ENCODE measurements around the gene IGHMBP2. TPM values are rescaled to one million over a fixed set of nuclear protein-coding genes. Genes with fewer than 3 reads are reported as not detected.

Gene IGHMBP2
- total and polyA plus RNA-seq, 7 donors, result 5.4 to 41.3 (median 15.7) TPM

- Histone ChIP-seq H3K36me3 (peaks cover under 1 to 34% (median 19%) of the 10 kb centered on the region in 4 donors), H3K9me3 (no peaks in the 10 kb centered on the region), H3K27me3 (no peaks in the 10 kb centered on the region), H3K27ac (peak overlapping the region; percentile 90 to 94 (median 92)), H3K4me3 (no peak overlapping the region), H3K4me1 (peaks cover 0 to 93% (median 73%) of the 10 kb centered on the region in 4 donors)
- intact Hi-C loops (cut with DNase I), result no loop called here
- TF ChIP-seq POLR2AphosphoS5 (IDR thresholded peaks at IDR 0.05) (peak in 1 of 4 donors; percentile 2), POLR2A (IDR thresholded peaks at IDR 0.05) (no peak)
- no peak for DNase-seq
- 78 to 80% methylated on average over 11 of the region's 11 CpGs for WGBS, 2 donors
These were observed 38.5 kb downstream of the IGHMBP2 start for GRCh38 chr11:68942095-68942620.

DNA sequence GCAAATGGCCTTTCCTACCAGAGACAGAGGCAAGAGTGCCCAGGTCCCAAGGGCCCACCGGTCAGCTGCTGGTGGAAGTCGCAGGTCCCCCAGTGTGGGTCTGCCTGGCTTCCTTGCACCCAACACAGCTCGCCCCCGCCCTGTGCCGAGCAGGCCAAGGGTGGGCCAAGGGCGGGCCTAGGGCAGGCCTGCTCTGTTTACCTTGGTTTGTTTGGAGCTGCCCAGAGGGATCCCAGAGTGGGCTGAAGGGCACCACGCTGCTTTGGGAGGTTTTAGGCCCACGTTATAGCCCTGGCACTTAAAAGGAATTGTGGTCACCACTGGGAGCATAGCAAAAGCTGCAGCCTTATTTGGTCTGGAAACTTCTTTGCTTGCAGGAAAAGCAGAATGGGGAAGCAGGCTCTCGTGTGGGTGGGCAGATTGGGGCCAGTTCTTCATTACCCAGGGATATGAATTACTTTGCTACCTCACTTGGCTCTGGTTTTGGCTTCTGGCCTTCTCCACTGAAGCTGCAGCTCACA, 39.1 kb downstream of the IGHMBP2 start:
- peaks cover 0 to 95% (median 72%) of the 10 kb centered on the region in 4 donors for H3K4me1 ChIP-seq
- peaks cover 0 to 28% (median 13%) of the 10 kb centered on the region in 4 donors for H3K36me3 ChIP-seq
- TF ChIP-seq EP300 (IDR thresholded peaks at IDR 0.05) (peak in 3 of 4 donors; percentile 48 to 92 (median 52)), CTCF (IDR thresholded peaks at IDR 0.05) (no peak), POLR2A (IDR thresholded peaks at IDR 0.05) (no peak), POLR2AphosphoS5 (IDR thresholded peaks at IDR 0.05) (peak; percentile 34 to 82 (median 57))
- no peaks in the 10 kb centered on the region for H3K9me3 ChIP-seq
- intact Hi-C loops (cut with DNase I), result no loop called here
- 32 to 54% methylated on average over 9 of the region's 9 CpGs for WGBS, 2 donors
- no peak overlapping the region for H3K4me3 ChIP-seq
- peak overlapping the region; percentile 90 to 94 (median 92) for H3K27ac ChIP-seq
- peak; percentile 90 for DNase-seq
- H3K27me3 ChIP-seq, result no peaks in the 10 kb centered on the region

GRCh38 chr11:68946416-68947090, 42.9 kb downstream of the IGHMBP2 start:
- peak; percentile 82 for DNase-seq
- peaks cover 0 to 69% (median 56%) of the 10 kb centered on the region in 4 donors for H3K4me1 ChIP-seq
- H3K9me3 ChIP-seq, result no peaks in the 10 kb centered on the region
- intact Hi-C loops (cut with DNase I), result loop anchor here (5.0 kb wide), 2 partner anchors 56 to 101 kb away; partner anchors contain the start of gene TPCN2
- no peaks in the 10 kb centered on the region for H3K27me3 ChIP-seq
- TF ChIP-seq EP300 (IDR thresholded peaks at IDR 0.05) (peak in 3 of 4 donors; percentile 19 to 87 (median 53)), POLR2AphosphoS5 (IDR thresholded peaks at IDR 0.05) (peak; percentile 37 to 74 (median 69)), CTCF (IDR thresholded peaks at IDR 0.05) (no peak)
- no peaks in the 10 kb centered on the region for H3K36me3 ChIP-seq
- 71 to 74% methylated on average over 18 of the region's 18 CpGs for WGBS, 2 donors
- H3K27ac ChIP-seq, result peak overlapping the region; percentile 90 to 94 (median 92)
- H3K4me3 ChIP-seq, result no peak overlapping the region

- intact Hi-C loops (cut with DNase I), result loop anchor here (5.0 kb wide), 2 partner anchors 55 to 100 kb away; partner anchors contain the start of gene TPCN2
These were observed 43.5 kb downstream of the IGHMBP2 start for GRCh38 chr11:68947151-68947550.

More at GRCh38 chr11:68947151-68947550, 43.5 kb downstream of the IGHMBP2 start:
- Histone ChIP-seq H3K4me3 (no peak overlapping the region), H3K9me3 (no peaks in the 10 kb centered on the region), H3K36me3 (no peaks in the 10 kb centered on the region), H3K27ac (peak overlapping the region; percentile 90 to 94 (median 92)), H3K4me1 (peaks cover 0 to 63% (median 50%) of the 10 kb centered on the region in 4 donors), H3K27me3 (no peaks in the 10 kb centered on the region)
- 70 to 85% methylated on average over 11 of the region's 11 CpGs for WGBS, 2 donors
- DNase-seq, result no peak
- TF ChIP-seq POLR2A (IDR thresholded peaks at IDR 0.05), result no peak
- TF ChIP-seq POLR2AphosphoS5 (IDR thresholded peaks at IDR 0.05), result no peak
- TF ChIP-seq EP300 (IDR thresholded peaks at IDR 0.05), result no peak
- TF ChIP-seq CTCF (IDR thresholded peaks at IDR 0.05), result no peak

All from sigmoid colon (tissue), 7 donors.